ENCODE measurements around the gene COL24A1. TPM values are rescaled to one million over a fixed set of nuclear protein-coding genes. Genes with fewer than 3 reads are reported as not detected.

Gene COL24A1
- total and polyA plus RNA-seq, 12 donors, result 0.04 to 2.3 (median 0.54) TPM

- TF ChIP-seq CTCF (IDR thresholded peaks at IDR 0.05), result no peak
- Histone ChIP-seq H3K9me3 (no peaks in the 10 kb centered on the region), H3K4me1 (peaks cover 0 to 19% (median 7%) of the 10 kb centered on the region in 9 donors), H3K27ac (peak overlapping the region in 5 of 10 donors; percentile 16 to 55 (median 49)), H3K4me3 (no peak overlapping the region), H3K27me3 (no peaks in the 10 kb centered on the region), H3K36me3 (peaks cover 0 to 63% (median 8%) of the 10 kb centered on the region in 9 donors)
- DNase-seq (no peak), ATAC-seq (peak in 6 of 8 donors; percentile 16 to 79 (median 62))
- intact Hi-C loops (cut with DNase I), result loop anchor here in 7 of 10 donors (5.0 to 10.0 kb wide), 5 partner anchors 113 to 293 kb away; partner anchors contain the start of gene CCN1 (in 3 of the 7)
Measured at GRCh38 chr1:85697895-85698294, 458.7 kb downstream of the COL24A1 start.

GRCh38 chr1:85692730-85693314 lies 463.8 kb downstream of the COL24A1 start:
- Histone ChIP-seq H3K4me1 (peaks cover 0 to 16% (median 2%) of the 10 kb centered on the region in 9 donors), H3K27me3 (no peaks in the 10 kb centered on the region), H3K4me3 (no peak overlapping the region), H3K9me3 (no peaks in the 10 kb centered on the region), H3K27ac (peak overlapping the region in 1 of 10 donors; percentile 5), H3K36me3 (peaks cover 0 to 41% (median 0%) of the 10 kb centered on the region in 9 donors)
- 39 to 40% methylated on average over 1 of the region's 1 CpG for WGBS, 2 donors
- peak; percentile 18 to 72 (median 52) for TF ChIP-seq CTCF (IDR thresholded peaks at IDR 0.05)
- intact Hi-C loops (cut with DNase I), result loop anchor here (1.0 to 10.0 kb wide), 8 partner anchors 106 to 386 kb away; partner anchors contain the start of gene CCN1 (in 4 of the 10)
- ATAC-seq, result peak in 4 of 8 donors; percentile 27 to 50 (median 40)
- DNase-seq, result no peak

GRCh38 chr1:85689775-85690404 lies 466.7 kb downstream of the COL24A1 start:
- peaks cover 0 to 49% (median 0%) of the 10 kb centered on the region in 9 donors for H3K36me3 ChIP-seq
- ATAC-seq (no peak), DNase-seq (no peak)
- H3K27me3 ChIP-seq, result no peaks in the 10 kb centered on the region
- H3K9me3 ChIP-seq, result no peaks in the 10 kb centered on the region
- 85 to 88% methylated on average over 4 of the region's 4 CpGs for WGBS, 2 donors
- intact Hi-C loops (cut with DNase I), result loop anchor here in 9 of 10 donors (5.0 to 10.0 kb wide), 7 partner anchors 103 to 383 kb away; partner anchors contain the start of gene CCN1 (in 6 of the 9)
- H3K4me1 ChIP-seq, result peaks cover 0 to 12% (median 0%) of the 10 kb centered on the region in 9 donors
- no peak for TF ChIP-seq CTCF (IDR thresholded peaks at IDR 0.05)
- H3K4me3 ChIP-seq, result no peak overlapping the region
- H3K27ac ChIP-seq, result no peak overlapping the region

- ATAC-seq, result no peak
- Histone ChIP-seq H3K9me3 (no peaks in the 10 kb centered on the region), H3K4me3 (no peak overlapping the region), H3K27ac (no peak overlapping the region), H3K36me3 (peaks cover 0 to 50% (median 0%) of the 10 kb centered on the region in 9 donors), H3K27me3 (no peaks in the 10 kb centered on the region), H3K4me1 (peaks cover 0 to 16% (median 8%) of the 10 kb centered on the region in 9 donors)
- 92 to 93% methylated on average over 9 of the region's 9 CpGs for WGBS, 2 donors
- no peak for TF ChIP-seq CTCF (IDR thresholded peaks at IDR 0.05)
- DNase-seq, result no peak
- intact Hi-C loops (cut with DNase I), result loop anchor here in 3 of 10 donors (5.0 to 10.0 kb wide), 2 partner anchors 99 to 101 kb away; partner anchors contain the start of gene CCN1 (in 3 of the 3)
Measured at GRCh38 chr1:85683292-85684025, 473.1 kb downstream of the COL24A1 start.

Data from heart right ventricle (tissue), 16 donors.